Esophagus muscularis mucosa (tissue), 4 donors: ENCODE data around the gene PBX3.

Source experiments
- EP300 ChIP-seq: sonication (generic); formaldehyde crosslinking; IDR thresholded peaks from one replicate; pipeline ENCODE4 v1.6.1; 2017; ENCODE audit warnings: antibody characterized with exemption
- POLR2A ChIP-seq: fragments of 450-650 bp; IDR thresholded peaks from one replicate; pipeline ENCODE4 v1.6.1; 2017; ENCODE audit warnings: antibody characterized with exemption, moderate library complexity, mild to moderate bottlenecking, low read depth
- POLR2AphosphoS5 ChIP-seq, 2 donors: sonication (generic); formaldehyde crosslinking; IDR thresholded peaks; one replicate each; pipeline ENCODE4 v1.6.1; 2017; ENCODE audit warnings: antibody characterized with exemption in 2 of 2
- TF ChIP-seq, protein P1 (sequence below), 3 experiments: fragments of 200-600 bp in 2 of 3; fragments of 450-650 bp in 1 of 3; sonication (generic) in 2 of 3; IDR thresholded peaks; one replicate each; pipeline ENCODE4 v1.5.1; 2017 to 2019; ENCODE audit warnings: antibody characterized with exemption in 3 of 3, mild to moderate bottlenecking in 2 of 3, moderate library complexity in 1 of 3

DNA sequence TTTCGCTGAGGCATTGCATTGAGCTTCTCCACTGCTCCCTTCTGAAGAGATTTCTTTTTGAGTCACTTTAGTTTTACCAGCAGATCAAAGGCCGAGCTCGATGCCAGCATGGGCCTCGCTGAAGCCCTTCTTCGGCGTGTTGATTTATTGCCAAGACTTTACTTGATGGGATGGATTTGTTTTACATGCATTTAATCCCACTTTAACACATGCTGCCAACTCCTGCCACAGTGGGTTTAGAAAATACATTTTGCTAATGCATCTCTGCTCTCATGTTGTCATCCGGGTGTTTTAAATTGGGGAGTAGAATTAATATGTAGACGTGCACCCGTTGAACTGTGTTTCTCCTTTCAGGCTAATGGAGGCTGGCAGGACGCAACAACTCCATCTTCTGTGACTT lies 218.3 kb downstream of the PBX3 start:
- TF ChIP-seq, protein P1, sequence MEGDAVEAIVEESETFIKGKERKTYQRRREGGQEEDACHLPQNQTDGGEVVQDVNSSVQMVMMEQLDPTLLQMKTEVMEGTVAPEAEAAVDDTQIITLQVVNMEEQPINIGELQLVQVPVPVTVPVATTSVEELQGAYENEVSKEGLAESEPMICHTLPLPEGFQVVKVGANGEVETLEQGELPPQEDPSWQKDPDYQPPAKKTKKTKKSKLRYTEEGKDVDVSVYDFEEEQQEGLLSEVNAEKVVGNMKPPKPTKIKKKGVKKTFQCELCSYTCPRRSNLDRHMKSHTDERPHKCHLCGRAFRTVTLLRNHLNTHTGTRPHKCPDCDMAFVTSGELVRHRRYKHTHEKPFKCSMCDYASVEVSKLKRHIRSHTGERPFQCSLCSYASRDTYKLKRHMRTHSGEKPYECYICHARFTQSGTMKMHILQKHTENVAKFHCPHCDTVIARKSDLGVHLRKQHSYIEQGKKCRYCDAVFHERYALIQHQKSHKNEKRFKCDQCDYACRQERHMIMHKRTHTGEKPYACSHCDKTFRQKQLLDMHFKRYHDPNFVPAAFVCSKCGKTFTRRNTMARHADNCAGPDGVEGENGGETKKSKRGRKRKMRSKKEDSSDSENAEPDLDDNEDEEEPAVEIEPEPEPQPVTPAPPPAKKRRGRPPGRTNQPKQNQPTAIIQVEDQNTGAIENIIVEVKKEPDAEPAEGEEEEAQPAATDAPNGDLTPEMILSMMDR (IDR thresholded peaks at IDR 0.05), result no peak
- no peak for TF ChIP-seq EP300
- no peak for TF ChIP-seq POLR2A
- no peak for TF ChIP-seq POLR2AphosphoS5 (IDR thresholded peaks at IDR 0.05)
